ENCODE data around the gene RBFOX2. TPM values are rescaled to one million over a fixed set of nuclear protein-coding genes. Genes with fewer than 3 reads are reported as not detected.

The RBFOX2 gene
- total and polyA plus RNA-seq, 10 of the 15 experiments (the other 5 are each of a cell fraction or from before 2014, with no cell fraction given) = 0.01 to 2.7 (median 0.17) TPM; not detected in 4

DNA sequence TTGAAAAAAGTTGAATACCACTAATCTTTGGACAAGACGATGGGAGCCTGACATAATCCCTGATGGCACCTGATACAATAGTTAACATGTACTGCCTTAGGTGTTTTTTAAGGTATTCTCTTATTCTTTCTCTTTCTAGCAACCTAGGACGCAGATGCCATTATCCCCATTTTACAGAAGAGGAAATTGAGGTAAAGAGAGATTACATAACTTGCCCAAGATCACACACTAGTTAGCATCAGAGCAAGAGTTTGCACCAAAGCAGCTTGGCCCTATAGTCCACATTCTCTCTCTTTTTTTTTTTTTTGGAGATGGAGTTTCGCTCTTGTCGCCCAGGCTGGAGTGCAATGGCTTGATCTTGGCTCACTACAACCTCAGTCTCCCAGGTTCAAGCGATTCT is 35.7 kb upstream of the RBFOX2 start (continued):
- TF ChIP-seq, protein P1, sequence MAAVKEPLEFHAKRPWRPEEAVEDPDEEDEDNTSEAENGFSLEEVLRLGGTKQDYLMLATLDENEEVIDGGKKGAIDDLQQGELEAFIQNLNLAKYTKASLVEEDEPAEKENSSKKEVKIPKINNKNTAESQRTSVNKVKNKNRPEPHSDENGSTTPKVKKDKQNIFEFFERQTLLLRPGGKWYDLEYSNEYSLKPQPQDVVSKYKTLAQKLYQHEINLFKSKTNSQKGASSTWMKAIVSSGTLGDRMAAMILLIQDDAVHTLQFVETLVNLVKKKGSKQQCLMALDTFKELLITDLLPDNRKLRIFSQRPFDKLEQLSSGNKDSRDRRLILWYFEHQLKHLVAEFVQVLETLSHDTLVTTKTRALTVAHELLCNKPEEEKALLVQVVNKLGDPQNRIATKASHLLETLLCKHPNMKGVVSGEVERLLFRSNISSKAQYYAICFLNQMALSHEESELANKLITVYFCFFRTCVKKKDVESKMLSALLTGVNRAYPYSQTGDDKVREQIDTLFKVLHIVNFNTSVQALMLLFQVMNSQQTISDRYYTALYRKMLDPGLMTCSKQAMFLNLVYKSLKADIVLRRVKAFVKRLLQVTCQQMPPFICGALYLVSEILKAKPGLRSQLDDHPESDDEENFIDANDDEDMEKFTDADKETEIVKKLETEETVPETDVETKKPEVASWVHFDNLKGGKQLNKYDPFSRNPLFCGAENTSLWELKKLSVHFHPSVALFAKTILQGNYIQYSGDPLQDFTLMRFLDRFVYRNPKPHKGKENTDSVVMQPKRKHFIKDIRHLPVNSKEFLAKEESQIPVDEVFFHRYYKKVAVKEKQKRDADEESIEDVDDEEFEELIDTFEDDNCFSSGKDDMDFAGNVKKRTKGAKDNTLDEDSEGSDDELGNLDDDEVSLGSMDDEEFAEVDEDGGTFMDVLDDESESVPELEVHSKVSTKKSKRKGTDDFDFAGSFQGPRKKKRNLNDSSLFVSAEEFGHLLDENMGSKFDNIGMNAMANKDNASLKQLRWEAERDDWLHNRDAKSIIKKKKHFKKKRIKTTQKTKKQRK (IDR thresholded peaks at IDR 0.05; ENCODE audit: low read depth, low read length) = no peak
- TF ChIP-seq POU2F2 (IDR thresholded peaks at IDR 0.05; ENCODE audit: borderline replicate concordance, low read depth, low read length) (no peak), SUPT20H (IDR thresholded peaks at IDR 0.05; ENCODE audit: borderline replicate concordance, control insufficient read depth, low read depth, low read length) (no peak), SREBF1 (IDR thresholded peaks at IDR 0.05; ENCODE audit: low read length) (no peak), SIX5 (IDR thresholded peaks at IDR 0.05; ENCODE audit: low read depth, low read length, severe bottlenecking) (no peak), HCFC1 (IDR thresholded peaks at IDR 0.05; ENCODE audit: low read length) (no peak), FOXK2 (IDR thresholded peaks at IDR 0.05) (no peak), ATF3 (IDR thresholded peaks at IDR 0.05; ENCODE audit: borderline replicate concordance, extremely low read depth, low read depth, low read length) (no peak), MTA2 (IDR thresholded peaks at IDR 0.05; ENCODE audit: low read depth) (no peak), STAT3 (IDR thresholded peaks at IDR 0.05; ENCODE audit: low read depth, low read length) (no peak)

Data from GM12878 (cell line).